SHP77 (cell line): Measurements from ENCODE around the gene ASCC1.
"Not testable (repeated sequence)": the region's sequence is repeated elsewhere in the genome, so short reads cannot be mapped to it uniquely, and the experiment has no call there.

Experiments
- DNase-seq, 2 experiments: peaks; one replicate each; lab custom pipeline; 2025; lab: John Stamatoyannopoulos, UW

Gene ASCC1

DNA sequence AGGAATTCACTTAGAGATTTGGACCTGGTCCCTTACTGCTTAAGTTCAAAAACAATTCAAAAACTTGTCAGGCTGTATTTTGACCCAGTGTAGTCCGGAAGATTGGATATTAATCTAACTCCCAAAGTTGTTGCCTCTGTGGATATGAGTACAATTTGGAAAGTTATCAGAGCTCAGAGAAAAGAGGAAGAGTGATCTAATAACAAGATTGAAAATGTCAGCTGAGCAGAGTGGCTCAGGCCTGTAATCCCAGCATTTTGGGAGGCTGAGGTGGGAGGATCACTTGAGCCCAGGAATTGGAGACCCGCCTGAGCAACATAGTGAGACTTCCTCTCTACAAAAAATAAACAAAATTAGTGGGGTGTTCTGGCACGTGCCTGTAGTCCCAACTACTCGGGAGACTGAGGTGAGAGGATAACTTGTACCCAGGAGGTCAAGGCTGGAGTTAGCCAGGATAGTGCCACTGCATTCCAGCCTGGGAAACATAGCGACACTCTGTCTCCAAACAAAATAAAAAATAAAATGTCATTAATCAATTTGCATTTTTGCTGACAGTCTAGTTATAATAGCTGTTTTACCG lies 3.2 kb upstream of the ASCC1 start:
- no peak for DNase-seq

DNA sequence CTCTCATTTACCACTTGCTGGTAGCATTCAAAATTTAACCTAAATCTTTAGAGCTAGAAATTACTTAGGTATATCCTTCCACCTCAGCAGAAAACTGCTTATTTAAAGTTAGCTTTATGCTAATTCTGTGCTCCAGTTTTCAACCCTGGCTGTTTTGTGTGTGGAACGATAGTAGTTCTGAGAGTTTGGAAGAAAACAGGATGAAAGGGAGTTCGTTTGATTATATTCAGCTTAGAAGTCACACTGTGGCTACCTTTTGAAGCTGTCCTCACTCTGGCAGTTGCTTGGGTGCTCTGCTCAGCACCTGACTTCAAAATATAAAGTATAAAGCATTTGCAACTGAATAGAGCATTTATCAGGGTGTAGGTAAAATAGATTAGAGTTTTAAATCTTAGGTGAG lies 2.6 kb upstream of the ASCC1 start:
- no peak for DNase-seq

DNA sequence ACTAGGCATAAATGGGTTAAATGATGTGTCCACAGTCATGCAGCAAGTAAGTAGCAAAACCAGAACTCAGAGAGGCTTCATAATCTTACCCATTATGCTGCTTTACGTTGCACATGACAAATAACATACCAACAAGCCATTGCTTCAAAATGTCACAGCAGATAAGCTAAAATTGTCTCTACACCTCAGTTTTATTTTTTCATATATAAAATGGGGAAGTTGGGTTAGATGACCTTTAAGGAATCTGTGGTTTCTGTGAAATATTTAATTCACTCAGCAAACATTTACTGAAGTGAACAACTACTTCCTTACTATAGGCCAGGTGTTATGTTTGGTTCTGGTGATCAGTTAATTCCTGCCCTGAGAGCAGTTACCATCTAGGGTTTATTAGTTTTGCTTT lies 2.2 kb upstream of the ASCC1 start:
- DNase-seq = no peak

DNA sequence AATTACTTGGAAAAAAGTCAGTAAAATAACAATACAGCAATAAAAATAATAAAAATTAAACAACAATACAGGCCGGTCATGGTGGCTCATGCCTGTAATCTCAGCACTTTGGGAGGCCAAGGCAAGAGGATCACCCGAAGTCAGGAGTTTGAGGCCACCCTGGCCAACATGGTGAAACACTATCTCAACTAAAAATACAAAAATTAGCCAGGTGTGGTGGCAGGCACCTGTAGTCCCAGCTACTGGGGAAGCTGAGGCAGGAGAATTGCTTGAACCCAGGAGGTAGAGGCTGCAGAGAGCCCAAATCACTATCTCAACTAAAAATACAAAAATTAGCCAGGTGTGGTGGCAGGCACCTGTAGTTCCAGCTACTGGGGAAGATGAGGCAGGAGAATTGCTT lies 4.2 kb downstream of the ASCC1 start:
- DNase-seq = not testable (repeated sequence)

DNA sequence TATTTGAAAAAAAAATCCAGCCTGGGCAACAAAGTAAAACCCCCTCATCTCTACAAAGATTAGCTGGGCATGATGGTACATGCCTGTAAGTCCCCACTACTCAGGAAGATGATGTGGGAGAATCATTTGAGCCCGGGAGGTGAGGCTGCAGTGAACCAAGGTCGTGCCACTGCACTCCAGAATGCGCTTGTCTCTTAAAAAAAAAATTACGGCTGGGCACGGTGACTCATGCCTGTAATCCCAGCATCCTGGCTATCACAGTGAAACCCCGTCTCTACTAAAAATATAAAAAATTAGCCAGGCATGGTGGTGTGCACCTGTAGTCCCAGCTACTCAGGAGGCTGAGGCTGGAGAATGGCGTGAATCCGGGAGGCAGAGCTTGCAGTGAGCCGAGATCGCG lies 4.7 kb downstream of the ASCC1 start:
- DNase-seq = not testable (repeated sequence)

DNA sequence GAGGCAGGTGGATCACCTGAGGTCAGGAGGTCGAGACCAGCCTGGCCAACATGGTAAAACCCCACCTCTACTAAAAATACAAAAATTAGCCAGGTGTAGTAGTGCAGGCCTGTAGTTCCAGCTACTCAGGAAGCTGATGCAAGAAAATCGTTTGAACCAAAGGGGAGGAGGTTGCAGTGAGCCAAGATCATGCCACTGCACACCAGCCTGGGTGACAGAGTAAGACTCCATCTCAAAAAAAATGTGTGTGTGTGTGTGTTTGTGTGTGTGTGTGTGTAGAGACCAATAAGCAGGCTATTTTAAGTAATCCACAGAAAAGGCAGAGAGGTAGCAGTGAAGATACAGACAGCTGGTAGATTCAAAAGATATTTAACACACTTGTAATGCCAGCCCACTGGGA lies 7.5 kb downstream of the ASCC1 start:
- not testable (repeated sequence) for DNase-seq

DNA sequence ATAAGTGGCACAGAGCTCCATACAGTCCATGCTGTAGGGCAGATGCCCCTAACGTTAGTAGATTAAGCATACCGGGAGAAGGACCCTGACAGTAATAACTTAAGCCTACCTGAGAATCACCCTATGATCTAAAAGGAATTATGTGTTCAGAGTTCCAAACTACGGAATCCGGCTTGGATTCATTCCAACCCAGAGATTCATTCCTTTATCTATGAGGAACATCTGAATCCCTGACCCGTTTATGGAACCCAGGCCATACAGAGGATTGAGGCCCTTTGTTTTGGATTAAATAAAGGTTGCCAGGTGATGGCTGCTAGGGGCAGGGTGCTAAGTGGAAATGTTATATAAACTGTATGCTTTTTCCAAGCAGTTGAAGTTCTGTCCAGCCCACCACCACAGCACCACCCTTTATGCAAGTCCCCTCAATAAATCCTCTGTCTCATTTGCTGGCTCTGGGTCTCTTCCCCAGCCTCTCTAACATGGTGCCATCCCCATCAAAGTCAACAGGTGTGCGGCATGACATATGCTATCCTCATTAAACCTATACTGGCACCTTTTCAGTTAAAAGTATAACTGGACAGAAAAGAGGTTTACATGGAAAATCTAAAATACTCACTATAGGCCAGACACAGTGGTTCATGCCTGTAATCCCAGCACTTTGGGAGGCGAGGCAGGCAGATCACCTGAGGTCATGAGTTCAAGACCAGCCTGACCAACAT lies 9.4 kb downstream of the ASCC1 start:
- DNase-seq = no peak

DNA sequence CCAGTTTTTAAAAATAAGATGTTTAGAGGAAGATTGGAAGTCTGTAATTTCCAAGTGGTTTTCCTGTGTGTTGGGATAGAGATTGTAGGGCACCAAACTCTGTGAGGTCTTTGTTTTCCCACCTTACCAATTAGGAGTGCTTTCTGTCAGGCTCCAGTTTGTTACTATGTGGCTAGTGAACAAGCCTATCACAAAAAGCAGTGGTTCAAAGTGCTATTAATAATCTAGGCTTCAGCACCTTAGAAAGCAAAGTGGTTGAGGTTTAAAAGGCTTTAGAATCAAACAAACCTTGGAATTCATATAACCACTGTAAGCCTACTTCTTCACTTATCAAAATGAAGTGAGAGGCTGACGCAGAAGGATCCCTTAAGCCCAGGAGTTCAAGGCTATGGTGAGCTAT lies 11.4 kb downstream of the ASCC1 start:
- no peak for DNase-seq

DNA sequence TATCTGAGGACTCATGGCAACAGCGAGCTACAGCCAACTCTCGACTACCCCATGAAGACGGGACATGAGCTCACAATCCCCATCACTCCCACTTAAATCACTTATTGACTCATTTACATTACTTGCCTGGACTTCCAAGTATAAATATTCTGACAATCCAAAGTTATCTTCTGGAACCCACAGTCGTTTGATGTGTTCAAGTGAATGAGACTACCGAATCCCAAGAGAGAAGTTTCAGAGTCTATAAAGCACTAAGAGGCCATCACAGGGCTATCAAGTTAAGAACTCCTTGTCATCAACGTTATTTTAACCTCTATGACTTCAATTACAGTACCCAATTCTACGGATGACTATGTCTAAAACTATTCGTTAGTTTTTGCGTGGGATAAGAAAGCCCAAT lies 11.8 kb downstream of the ASCC1 start:
- DNase-seq = no peak

DNA sequence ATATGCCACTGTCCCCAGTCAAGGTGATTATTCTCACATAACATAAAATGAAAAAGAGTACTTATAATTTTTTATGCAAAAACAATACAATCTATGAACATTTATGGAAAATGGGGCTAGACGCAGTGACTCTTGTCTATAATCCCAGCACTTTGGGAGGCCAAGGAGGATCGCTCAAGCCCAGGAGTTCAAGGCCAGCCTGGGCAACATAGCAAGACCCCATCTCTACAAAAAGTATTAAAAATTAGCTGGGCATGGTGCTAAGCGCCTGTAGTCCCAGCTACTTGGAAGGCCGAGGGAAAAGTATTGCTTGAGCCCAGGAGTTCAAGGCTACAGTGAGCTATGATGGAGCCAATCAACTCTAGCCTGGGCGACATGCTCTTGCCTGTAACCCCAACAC lies 14.8 kb downstream of the ASCC1 start:
- no peak for DNase-seq

DNA sequence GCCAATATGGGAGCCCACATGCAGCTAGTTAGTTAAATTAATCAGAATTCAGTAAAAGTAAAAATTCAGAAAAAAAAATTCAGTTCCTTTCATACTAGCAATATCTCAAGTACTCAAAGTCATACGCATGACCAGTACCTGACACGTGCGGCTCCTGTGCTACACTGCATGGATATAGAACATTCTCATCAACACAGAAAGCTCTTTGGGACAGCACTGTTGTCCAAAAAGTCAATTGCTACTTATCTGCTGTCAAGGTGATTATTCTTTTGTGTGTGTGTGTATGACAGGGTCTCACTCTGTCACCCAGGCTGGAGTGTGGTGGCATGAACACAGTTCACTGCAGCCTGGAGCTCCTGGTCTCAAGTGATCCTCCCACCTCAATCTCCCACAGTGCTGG lies 15.2 kb downstream of the ASCC1 start:
- DNase-seq = no peak

DNA sequence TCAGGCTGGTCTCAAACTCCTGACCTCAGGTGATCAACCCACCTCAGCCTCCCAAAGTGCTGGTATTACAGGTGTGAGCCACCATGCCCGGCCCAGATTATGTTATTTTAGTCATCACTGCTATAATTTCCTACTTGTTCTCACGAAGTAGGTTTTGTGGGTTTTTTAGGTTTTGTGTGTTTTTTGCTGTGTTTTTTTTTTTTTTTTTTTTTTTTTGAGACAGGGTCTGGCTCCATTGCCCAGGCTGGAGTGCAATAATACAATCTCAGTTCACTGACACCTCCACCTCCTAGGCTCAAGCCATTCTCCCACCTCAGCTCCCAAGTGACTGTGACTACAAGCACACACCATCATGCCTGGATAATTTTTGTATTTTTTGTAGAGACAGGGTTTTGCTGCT lies 21.1 kb downstream of the ASCC1 start:
- DNase-seq = no peak

DNA sequence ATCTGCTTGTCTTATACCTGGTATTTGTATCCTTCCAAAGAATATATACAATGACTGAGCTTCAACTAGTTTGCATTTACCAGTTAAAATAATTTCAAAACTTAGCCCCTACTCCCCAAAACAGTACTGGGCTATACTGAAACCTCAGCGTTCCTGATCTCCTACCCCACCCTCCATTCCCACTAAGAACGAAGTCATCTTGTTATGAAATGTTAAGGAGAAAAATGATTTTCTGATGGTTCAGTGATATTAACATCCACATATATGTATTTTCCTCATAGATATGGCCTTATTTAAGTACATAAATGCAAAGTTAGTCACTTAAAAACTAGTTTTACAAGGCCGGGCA lies 29.1 kb downstream of the ASCC1 start:
- DNase-seq = no peak

DNA sequence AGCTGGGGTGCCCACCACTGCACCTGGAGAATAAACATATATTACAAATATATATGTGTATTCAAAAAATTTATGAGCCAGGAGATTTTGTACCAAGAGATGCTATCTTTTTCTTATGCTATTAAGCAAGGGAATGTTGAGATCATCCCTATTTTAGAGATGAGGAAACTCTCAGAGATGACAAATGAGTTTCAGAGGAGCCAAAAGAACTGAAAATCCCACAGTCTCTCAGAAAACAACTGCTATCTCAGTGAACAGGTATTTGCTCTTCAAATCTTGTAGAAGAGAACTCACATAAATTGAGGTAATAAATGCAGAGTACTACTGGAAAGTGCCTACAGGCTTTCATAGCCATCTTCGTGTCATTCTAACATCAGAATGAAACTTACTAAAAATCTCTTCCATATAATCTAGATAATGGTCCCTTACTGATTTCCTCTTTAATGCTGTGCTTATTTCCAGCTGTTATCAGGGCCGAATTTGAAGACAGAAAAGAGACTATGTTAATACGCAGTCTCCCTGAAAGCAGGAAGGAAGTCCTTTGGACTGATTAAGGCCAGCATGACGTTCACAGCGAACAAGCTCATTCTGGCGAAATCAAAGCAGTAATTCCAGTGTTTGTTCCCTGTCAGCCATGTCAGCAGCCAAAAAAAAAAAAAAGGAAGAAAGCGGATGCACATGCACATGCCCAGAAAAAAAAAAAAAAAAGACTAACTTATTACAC lies 29.7 kb downstream of the ASCC1 start:
- DNase-seq = no peak

DNA sequence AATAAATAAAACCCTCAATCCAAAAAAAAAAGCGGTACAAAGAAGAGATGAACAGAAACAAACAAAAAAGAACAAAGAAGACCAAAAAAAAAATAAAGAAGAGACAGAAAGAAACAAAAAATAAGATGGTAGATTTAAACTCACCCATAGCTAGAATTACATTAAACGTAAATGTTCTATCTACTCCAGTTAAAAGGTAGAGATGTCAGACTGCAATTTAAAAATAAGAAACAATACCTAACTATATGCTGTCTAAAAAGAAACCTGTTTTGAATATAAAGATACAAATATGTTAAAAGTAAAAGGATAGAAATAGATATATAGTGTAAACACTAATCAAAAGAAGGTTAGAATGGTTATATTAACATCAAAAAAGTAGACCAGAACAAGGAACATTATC lies 31.9 kb downstream of the ASCC1 start:
- no peak for DNase-seq

DNA sequence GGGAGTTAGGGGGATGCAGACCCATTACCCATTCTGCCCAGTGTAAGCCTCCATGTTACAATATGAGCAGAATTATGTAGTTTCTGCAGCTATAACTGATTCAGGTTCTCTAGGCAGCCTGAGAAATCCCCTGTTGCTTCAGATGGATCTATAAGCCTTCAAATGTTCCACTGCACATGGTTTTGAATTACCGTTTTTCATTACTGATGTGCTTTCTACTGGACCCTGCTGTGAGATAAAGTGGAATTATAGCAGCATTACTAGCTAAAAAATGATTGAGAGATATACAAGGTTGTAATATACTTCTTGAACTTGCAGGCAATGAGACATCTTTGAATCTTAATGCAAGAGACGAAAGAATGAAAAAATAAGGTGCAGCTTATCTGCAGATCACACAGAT lies 38.6 kb downstream of the ASCC1 start:
- DNase-seq = no peak

DNA sequence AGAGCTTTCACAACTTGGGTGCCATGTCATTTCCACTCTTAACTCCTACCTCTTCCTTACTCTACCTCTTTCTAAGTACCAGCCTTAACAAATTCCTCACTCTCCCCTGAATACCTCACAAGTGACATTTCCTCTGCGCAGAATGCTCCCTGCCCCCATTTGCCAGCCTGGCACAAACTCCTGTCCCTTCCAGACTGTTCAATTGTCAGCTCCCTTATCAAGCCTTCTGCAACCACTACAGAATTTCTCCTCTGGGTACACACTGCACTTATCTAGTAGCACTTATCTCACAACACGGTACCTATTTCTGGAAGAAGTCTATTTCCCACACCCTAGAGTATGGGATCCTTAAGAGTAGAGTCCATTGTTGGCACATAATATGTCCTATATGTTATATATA lies 39.4 kb downstream of the ASCC1 start:
- DNase-seq = no peak

DNA sequence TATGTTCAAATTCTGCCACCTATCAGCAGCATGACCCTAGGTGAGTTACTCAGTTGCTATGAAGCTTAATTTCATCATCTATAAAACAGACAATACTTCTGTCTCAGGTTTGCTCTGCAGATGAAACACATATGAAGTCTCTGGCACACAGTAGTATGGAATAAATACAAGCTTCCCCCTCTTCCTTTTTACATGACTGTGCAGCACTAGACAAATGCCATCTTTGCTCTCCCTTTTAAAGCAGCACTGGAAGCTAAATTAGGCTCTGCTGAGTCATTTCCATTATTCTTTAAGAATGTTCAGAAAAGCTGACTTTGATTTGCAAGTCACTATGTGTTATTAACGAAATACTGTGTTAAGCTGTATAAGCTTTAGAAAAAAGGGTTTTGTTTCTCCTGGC lies 40.9 kb downstream of the ASCC1 start:
- DNase-seq = no peak

DNA sequence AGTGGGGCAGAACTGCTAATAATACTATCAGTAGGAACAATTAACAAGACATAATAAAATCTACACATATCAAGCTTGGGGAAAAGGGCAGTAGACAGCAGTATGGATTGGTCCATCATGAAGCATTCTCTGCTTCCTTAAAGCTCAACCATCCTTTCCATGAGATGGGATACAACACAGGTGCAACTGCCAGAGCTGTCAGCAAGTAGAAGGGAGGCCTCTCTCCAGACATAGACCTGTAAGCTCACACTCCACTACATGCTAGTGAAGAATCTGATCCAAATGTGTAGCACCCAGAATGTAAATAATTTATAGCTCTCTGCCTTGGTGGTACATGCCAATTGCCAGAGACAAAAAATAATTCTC lies 41.8 kb downstream of the ASCC1 start:
- no peak for DNase-seq

DNA sequence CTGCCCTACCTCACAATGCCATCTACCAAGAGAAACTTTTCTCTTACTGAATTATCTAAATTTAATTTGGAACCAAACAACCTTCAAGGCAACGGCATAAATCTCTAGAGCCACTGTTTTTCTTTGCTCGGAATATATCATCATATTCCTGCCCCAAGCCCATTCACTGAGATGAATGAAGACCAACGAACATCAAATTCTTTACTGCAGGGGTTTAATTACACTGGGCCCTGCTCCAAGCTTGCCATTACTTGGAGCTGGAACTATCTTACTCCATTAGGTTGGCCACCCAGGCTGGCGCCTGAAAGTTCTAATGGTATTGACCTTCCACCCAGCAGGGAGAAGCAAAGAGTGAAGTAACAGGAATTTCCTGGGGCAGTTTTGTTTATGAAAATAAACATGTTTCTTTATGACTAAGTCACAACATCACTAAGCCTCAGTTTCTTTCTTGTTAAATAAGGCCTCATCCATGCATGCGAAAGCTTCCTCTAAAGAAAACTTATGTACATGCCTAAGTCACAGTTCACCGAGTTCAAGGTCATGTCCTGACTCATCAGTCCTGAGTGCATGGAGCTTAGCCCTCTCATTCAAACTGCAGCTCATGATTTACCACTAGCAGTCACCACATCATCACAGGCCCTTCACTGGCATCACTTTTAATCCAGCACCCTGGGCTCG lies 42.3 kb downstream of the ASCC1 start:
- no peak for DNase-seq

DNA sequence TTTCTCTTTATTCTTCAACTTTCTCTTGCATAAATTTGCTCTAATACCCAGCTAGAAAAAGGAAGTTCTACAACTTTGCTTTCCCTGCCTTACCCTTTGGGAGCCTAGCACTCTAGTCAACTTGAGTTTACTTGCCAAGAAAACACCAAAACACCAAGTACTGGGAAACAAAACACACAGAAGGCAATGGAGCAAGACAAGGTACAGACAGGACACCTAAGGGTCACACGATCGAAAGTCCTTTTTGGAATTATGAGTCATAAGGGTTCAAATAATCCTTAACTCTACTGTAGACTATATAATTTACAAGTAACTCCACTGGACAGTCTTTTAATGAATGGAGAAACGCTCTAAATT lies 42.8 kb downstream of the ASCC1 start:
- no peak for DNase-seq

DNA sequence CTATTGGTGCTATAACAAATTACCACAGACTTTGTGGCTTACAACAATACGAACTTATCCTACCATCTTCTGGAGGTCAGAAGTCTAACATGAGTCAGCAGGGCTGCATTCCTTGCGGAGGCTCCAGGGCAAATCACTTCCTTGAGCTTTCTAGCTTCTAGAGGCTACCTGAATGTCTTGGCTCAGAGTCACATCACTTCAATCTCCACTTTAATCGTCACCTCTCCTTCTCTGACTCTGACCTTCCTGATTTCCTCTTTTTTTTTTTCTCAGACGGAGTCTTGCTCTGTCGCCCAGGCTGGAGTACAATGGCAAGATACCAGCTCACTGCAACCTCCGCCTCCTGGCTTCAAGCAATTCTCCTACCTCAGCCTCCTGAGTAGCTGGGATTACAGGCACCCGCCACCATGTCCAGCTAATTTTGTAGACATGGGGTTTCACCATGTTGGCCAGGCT lies 44.9 kb downstream of the ASCC1 start:
- DNase-seq = no peak

DNA sequence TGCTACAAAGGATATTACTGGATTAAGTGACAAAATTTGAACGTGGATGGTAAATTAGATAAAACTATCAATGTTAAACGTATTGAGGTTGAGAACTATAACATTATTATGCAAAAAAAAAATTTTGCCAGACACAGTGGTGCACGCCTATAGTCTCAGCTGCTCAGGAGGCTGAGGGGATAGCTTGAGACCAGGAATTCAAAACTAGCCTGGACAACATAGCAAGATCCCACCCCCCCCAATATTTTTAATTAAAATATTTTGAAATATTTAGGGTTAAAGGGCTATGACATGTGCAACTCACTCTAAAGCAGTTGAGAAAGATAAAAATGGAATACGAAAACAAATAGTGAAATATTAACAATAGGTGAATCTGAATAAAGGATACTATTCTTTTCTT lies 45.3 kb downstream of the ASCC1 start:
- DNase-seq = no peak
